Erythroblast (primary cell): Measurements from ENCODE around the gene ARHGAP11B.
"Not testable (repeated sequence)": the region's sequence is repeated elsewhere in the genome, so short reads cannot be mapped to it uniquely, and the experiment has no call there.

Experiments
- GATA1 ChIP-seq: IDR thresholded peaks from 2 replicates; pipeline ENCODE4 v1.6.1; 2011; ENCODE audit warnings: low read depth, mild to moderate bottlenecking, control low read depth, low read length, moderate library complexity
- POLR2A ChIP-seq: IDR thresholded peaks from 2 replicates; pipeline ENCODE4 v1.6.1; 2011; ENCODE audit warnings: mild to moderate bottlenecking, low read length

- TF ChIP-seq POLR2A, GATA1: not testable (repeated sequence)
These were observed 50.0 kb downstream of the ARHGAP11B start for GRCh38 chr15:30675891-30676290.
